H1 (cell line): Measurements from ENCODE around the gene MAGEA9B.

Experiments
- CREB1 ChIP-seq: IDR thresholded peaks from 2 replicates; pipeline ENCODE4 v1.6.1; 2012; ENCODE audit warnings: inconsistent platforms
- EP300 ChIP-seq, 2 experiments: IDR thresholded peaks; 1 replicate in 1 of 2; 2 replicates in 1 of 2; pipeline ENCODE4 v1.6.1; 2011 to 2012; ENCODE audit warnings: low read depth in 2 of 2, low read length in 2 of 2, mild to moderate bottlenecking in 2 of 2, borderline replicate concordance in 1 of 2, inconsistent platforms in 1 of 2, moderate library complexity in 1 of 2
- JUND ChIP-seq: IDR thresholded peaks from 2 replicates; pipeline ENCODE4 v1.6.1; 2011; ENCODE audit warnings: mild to moderate bottlenecking, improper control_type of control experiment, low read length
- POLR2A ChIP-seq, 2 experiments: IDR thresholded peaks; 1 replicate in 1 of 2; 2 replicates in 1 of 2; pipeline ENCODE4 v1.6.1; 2011; ENCODE audit warnings: low read depth in 2 of 2, low read length in 2 of 2, mild to moderate bottlenecking in 2 of 2; ENCODE audit errors: control extremely low read depth in 1 of 2
- TF ChIP-seq, protein P1 (sequence below), 3 experiments: IDR thresholded peaks; 1 replicate in 2 of 3; 2 replicates in 1 of 3; pipeline versions ENCODE4 v1.5.1 to v1.6.1; 2011; ENCODE audit warnings: low read length in 3 of 3, mild to moderate bottlenecking in 3 of 3, inconsistent platforms in 2 of 3, low read depth in 1 of 3, moderate library complexity in 1 of 3; ENCODE audit not compliant: insufficient read depth in 1 of 3; ENCODE audit errors: control extremely low read depth in 1 of 3

DNA sequence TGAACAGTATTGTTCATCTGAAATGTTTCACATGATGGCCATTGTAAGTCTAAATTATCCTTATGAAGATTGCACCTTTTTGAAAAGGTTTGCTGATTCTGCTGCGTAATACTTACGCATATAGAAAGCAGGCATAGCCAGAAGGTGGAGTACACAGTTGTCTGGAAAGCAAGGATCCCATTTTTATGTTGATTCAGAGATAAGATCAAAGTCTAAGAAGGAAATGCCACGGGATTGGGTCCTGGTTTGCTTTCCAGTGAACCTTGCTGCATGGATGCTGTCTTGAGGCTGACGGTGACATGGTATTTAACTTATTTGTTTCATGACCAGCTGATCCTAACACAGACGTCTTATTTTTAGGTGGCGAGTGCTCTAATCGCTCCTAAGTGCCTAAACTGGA, 15.5 kb downstream of the MAGEA9B start:
- no peak for TF ChIP-seq CREB1
- no peak for TF ChIP-seq JUND
- TF ChIP-seq POLR2A (IDR thresholded peaks at IDR 0.05; ENCODE audit: control extremely low read depth in 1 of 2, low read depth in 2 of 2, low read length in 2 of 2) = no peak
- no peak for TF ChIP-seq EP300 (IDR thresholded peaks at IDR 0.05; ENCODE audit: borderline replicate concordance in 1 of 2, low read depth in 2 of 2, low read length in 2 of 2)
- TF ChIP-seq, protein P1, sequence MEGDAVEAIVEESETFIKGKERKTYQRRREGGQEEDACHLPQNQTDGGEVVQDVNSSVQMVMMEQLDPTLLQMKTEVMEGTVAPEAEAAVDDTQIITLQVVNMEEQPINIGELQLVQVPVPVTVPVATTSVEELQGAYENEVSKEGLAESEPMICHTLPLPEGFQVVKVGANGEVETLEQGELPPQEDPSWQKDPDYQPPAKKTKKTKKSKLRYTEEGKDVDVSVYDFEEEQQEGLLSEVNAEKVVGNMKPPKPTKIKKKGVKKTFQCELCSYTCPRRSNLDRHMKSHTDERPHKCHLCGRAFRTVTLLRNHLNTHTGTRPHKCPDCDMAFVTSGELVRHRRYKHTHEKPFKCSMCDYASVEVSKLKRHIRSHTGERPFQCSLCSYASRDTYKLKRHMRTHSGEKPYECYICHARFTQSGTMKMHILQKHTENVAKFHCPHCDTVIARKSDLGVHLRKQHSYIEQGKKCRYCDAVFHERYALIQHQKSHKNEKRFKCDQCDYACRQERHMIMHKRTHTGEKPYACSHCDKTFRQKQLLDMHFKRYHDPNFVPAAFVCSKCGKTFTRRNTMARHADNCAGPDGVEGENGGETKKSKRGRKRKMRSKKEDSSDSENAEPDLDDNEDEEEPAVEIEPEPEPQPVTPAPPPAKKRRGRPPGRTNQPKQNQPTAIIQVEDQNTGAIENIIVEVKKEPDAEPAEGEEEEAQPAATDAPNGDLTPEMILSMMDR (IDR thresholded peaks at IDR 0.05; ENCODE audit: control extremely low read depth in 1 of 3, insufficient read depth in 1 of 3, low read depth in 1 of 3, low read length in 3 of 3) = no peak
